NCI-H82 (cell line): ENCODE results near the gene CRYBG2.
A peak's percentile ranks its signal among the peaks of the same experiment; 100 is the strongest.
"Not testable (repeated sequence)": the region's sequence is repeated elsewhere in the genome, so short reads cannot be mapped to it uniquely, and the experiment has no call there.

Experiments used
- DNase-seq: peaks from one replicate; lab custom pipeline; 2025; lab: John Stamatoyannopoulos, UW

CRYBG2 gene

GRCh38 chr1:26295194-26296138 is 58.5 kb downstream of the CRYBG2 start:
- no peak for DNase-seq

GRCh38 chr1:26293911-26294463 is 59.9 kb downstream of the CRYBG2 start:
- no peak for DNase-seq

GRCh38 chr1:26292735-26293134 is 61.2 kb downstream of the CRYBG2 start:
- not testable (repeated sequence) for DNase-seq

- no peak for DNase-seq
Observed at GRCh38 chr1:26291939-26292338, 62.0 kb downstream of the CRYBG2 start.

GRCh38 chr1:26291433-26291832 is 62.5 kb downstream of the CRYBG2 start:
- no peak for DNase-seq

GRCh38 chr1:26290882-26291261 is 63.1 kb downstream of the CRYBG2 start:
- DNase-seq = no peak

- DNase-seq = no peak
Observed at GRCh38 chr1:26290122-26290881, 63.6 kb downstream of the CRYBG2 start.

- peak; percentile 43 for DNase-seq
Observed at GRCh38 chr1:26289158-26290059, 64.5 kb downstream of the CRYBG2 start.

GRCh38 chr1:26288311-26288941 is 65.5 kb downstream of the CRYBG2 start:
- no peak for DNase-seq

- DNase-seq = no peak
Observed at GRCh38 chr1:26287811-26288210, 66.1 kb downstream of the CRYBG2 start.

GRCh38 chr1:26287033-26287711 is 66.8 kb downstream of the CRYBG2 start:
- DNase-seq = peak; percentile 41

GRCh38 chr1:26286064-26286416 is 67.9 kb downstream of the CRYBG2 start:
- DNase-seq = no peak

GRCh38 chr1:26285366-26286063 is 68.4 kb downstream of the CRYBG2 start:
- peak; percentile 75 for DNase-seq

- DNase-seq = peak; percentile 81
Observed at GRCh38 chr1:26284597-26285347, 69.2 kb downstream of the CRYBG2 start.

GRCh38 chr1:26283871-26284596 is 69.9 kb downstream of the CRYBG2 start:
- no peak for DNase-seq

- no peak for DNase-seq
Observed at GRCh38 chr1:26283279-26283853, 70.6 kb downstream of the CRYBG2 start.

GRCh38 chr1:26282401-26282918 is 71.5 kb downstream of the CRYBG2 start:
- no peak for DNase-seq

- peak; percentile 28 for DNase-seq
Observed at GRCh38 chr1:26281971-26282370, 72.0 kb downstream of the CRYBG2 start.
